DND-41 (cell line): Measurements from ENCODE around the gene FAM50A.
A peak's percentile ranks its signal among the peaks of the same experiment; 100 is the strongest.

Experiments used
- ATAC-seq: fragments of 200-7000 bp; cut with Tn5 transposase; 3 replicates; pipeline ENCODE4 v1.9.1; 2021; ENCODE audit warnings: low read depth; ENCODE audit not compliant: insufficient read depth
- DNase-seq: peaks from one replicate; pipeline ENCODE4 v3.0.0-alpha.2; 2020
- H2AFZ ChIP-seq: 2 replicates; pipeline ENCODE4 v1.6.0; 2012; ENCODE audit warnings: low read depth, low read length
- H3K27ac ChIP-seq: 2 replicates; pipeline ENCODE4 v1.5.1; 2012; ENCODE audit warnings: low read length, inconsistent platforms
- H3K27me3 ChIP-seq: fragments of 200-600 bp; sonication (generic); 2 replicates; pipeline ENCODE4 v1.6.0; 2012; ENCODE audit warnings: low read length, mild to moderate bottlenecking, inconsistent platforms; ENCODE audit not compliant: insufficient read depth, poor library complexity
- H3K36me3 ChIP-seq: 2 replicates; pipeline ENCODE4 v1.5.1; 2012; ENCODE audit warnings: low read length, inconsistent platforms; ENCODE audit not compliant: insufficient read depth
- H3K4me1 ChIP-seq: 2 replicates; pipeline ENCODE4 v1.5.1; 2012; ENCODE audit warnings: mild to moderate bottlenecking, low read length; ENCODE audit not compliant: insufficient read depth
- H3K4me2 ChIP-seq: 2 replicates; pipeline ENCODE4 v1.6.0; 2012; ENCODE audit warnings: mild to moderate bottlenecking, moderate library complexity, low read length, inconsistent platforms; ENCODE audit not compliant: insufficient read depth
- H3K4me3 ChIP-seq, 2 experiments: fragments of 200-600 bp in 1 of 2; shearing (Covaris generic) in 1 of 2; 2 replicates each; pipeline ENCODE4 v1.5.1; 2012 to 2016; ENCODE audit warnings: inconsistent platforms in 2 of 2, low read length in 2 of 2, mild to moderate bottlenecking in 2 of 2, low read depth in 1 of 2, moderate library complexity in 1 of 2
- H3K79me2 ChIP-seq: 2 replicates; pipeline ENCODE4 v1.6.0; 2012; ENCODE audit warnings: low read length, inconsistent platforms; ENCODE audit not compliant: insufficient read depth
- H3K9ac ChIP-seq: 2 replicates; pipeline ENCODE4 v1.6.0; 2012; ENCODE audit warnings: low read depth, mild to moderate bottlenecking, inconsistent platforms, low read length, moderate library complexity
- H3K9me3 ChIP-seq: 2 replicates; pipeline ENCODE4 v1.5.1; 2012; ENCODE audit warnings: low read length, moderate library complexity, mild to moderate bottlenecking, inconsistent platforms; ENCODE audit not compliant: insufficient read depth, severe bottlenecking
- H4K20me1 ChIP-seq: 2 replicates; pipeline ENCODE4 v1.6.0; 2012; ENCODE audit warnings: low read length; ENCODE audit not compliant: insufficient read depth
- EZH2 ChIP-seq: IDR thresholded peaks from 3 replicates; pipeline ENCODE4 v1.6.1; 2012; ENCODE audit warnings: borderline replicate concordance, low read depth, mild to moderate bottlenecking, moderate library complexity, low read length, inconsistent platforms; ENCODE audit not compliant: severe bottlenecking
- TF ChIP-seq, protein P1 (sequence below): IDR thresholded peaks from 2 replicates; pipeline ENCODE4 v1.5.1; 2012; ENCODE audit warnings: borderline replicate concordance, low read length, moderate library complexity, mild to moderate bottlenecking; ENCODE audit not compliant: poor library complexity, severe bottlenecking; ENCODE audit errors: extremely low read depth

FAM50A gene

DNA sequence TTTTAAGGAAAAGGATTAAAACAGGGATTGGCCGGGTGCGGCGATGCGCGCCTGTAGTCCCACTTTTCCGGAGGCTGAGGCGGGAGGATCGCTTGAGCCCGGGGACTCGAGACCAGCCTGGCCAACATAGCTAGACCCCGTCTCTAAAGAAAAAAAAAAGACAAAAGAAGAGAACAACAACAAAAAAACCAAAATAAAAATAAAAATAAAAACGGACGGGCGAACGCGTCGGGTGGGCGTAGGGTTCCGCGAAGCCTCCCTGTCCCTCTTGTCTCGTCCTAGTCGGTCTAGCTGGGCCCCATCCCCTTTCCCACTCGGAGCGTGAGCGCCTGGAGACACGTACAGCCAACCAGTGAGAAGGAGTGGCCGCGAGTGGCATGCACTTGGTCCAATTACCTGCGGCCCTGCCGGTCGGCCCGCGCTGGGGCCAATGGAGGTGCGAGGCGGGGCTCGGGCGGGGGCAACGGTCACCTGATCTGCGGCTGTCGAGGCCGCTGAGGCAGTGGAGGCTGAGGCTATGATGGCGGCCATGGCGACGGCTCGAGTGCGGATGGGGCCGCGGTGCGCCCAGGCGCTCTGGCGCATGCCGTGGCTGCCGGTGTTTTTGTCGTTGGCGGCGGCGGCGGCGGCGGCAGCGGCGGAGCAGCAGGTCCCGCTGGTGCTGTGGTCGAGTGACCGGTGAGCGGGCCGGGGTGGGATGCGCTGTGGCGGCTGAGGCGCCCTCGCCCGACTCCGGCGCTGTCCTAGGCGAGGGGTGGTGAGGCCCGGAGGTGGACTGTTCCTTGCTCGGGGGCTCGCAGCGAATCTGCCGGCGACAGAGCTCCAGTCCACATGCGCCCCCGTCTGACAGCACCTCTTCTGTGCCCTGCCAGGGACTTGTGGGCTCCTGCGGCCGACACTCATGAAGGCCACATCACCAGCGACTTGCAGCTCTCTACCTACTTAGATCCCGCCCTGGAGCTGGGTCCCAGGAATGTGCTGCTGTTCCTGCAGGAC, 15.5 kb upstream of the FAM50A start, which contains the start of gene ATP6AP1:
ATP6AP1 (plus strand) TSS at position 502 of the 996 bp plus-strand sequence; CDS start at position 518, 16 bp downstream.
- peak; percentile 100 for ATAC-seq
- H3K27me3 ChIP-seq = no peaks in the 10 kb centered on the region
- H3K79me2 ChIP-seq = peaks cover 30% of the 10 kb centered on the region
- TF ChIP-seq, protein P1, sequence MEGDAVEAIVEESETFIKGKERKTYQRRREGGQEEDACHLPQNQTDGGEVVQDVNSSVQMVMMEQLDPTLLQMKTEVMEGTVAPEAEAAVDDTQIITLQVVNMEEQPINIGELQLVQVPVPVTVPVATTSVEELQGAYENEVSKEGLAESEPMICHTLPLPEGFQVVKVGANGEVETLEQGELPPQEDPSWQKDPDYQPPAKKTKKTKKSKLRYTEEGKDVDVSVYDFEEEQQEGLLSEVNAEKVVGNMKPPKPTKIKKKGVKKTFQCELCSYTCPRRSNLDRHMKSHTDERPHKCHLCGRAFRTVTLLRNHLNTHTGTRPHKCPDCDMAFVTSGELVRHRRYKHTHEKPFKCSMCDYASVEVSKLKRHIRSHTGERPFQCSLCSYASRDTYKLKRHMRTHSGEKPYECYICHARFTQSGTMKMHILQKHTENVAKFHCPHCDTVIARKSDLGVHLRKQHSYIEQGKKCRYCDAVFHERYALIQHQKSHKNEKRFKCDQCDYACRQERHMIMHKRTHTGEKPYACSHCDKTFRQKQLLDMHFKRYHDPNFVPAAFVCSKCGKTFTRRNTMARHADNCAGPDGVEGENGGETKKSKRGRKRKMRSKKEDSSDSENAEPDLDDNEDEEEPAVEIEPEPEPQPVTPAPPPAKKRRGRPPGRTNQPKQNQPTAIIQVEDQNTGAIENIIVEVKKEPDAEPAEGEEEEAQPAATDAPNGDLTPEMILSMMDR = peak; percentile 40
- TF ChIP-seq EZH2 = no peak
- no peaks in the 10 kb centered on the region for H4K20me1 ChIP-seq
- H3K4me1 ChIP-seq = peaks cover 34% of the 10 kb centered on the region
- H2AFZ ChIP-seq = peak within 1 kb of the TSS; percentile 68
- peaks cover 20% of the 10 kb centered on the region for H3K36me3 ChIP-seq
- peak within 1 kb of the TSS; percentile 75 for H3K27ac ChIP-seq
- DNase-seq = peak; percentile 94
- peak within 1 kb of the TSS; percentile 79 for H3K9ac ChIP-seq
- peak within 1 kb of the TSS; percentile 46 to 88; a peak in 3 of 4 replicates for H3K4me3 ChIP-seq
- H3K9me3 ChIP-seq = no peaks in the 10 kb centered on the region
- peak within 1 kb of the TSS; percentile 86 for H3K4me2 ChIP-seq

DNA sequence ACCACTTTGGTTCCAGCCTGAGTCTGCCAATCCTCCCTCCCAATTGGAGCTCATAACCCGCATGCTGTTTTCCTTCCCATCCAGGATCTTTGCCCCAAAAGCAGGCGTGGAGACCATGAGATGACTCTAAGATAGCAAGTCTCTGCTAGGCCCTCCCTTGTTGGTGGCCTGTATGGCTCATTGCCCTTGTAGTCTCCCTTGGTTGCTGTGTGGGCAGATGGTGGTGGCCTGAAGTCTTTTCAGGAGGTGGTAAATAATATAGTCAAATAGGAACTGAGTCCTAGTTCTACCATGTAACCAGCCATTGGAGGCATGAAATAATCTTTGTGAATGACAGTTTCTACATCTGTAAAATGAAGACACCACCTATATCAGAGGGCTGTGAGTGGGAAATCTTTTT, 14.2 kb upstream of the FAM50A start:
- ATAC-seq = no peak
- H3K9ac ChIP-seq = peak overlapping the region; percentile 79; the same call in 1 of the 2 replicates
- no peaks in the 10 kb centered on the region for H3K27me3 ChIP-seq
- no peak for TF ChIP-seq EZH2
- TF ChIP-seq, protein P1 = no peak
- H2AFZ ChIP-seq = no peak overlapping the region
- H3K27ac ChIP-seq = no peak overlapping the region
- H4K20me1 ChIP-seq = no peaks in the 10 kb centered on the region
- peaks cover 30% of the 10 kb centered on the region for H3K79me2 ChIP-seq
- H3K9me3 ChIP-seq = no peaks in the 10 kb centered on the region
- peak overlapping the region in 1 of 2 experiments; percentile 88; a peak in 2 of 4 replicates for H3K4me3 ChIP-seq
- no peak for DNase-seq
- peaks cover 34% of the 10 kb centered on the region for H3K4me1 ChIP-seq
- H3K36me3 ChIP-seq = peaks cover 32% of the 10 kb centered on the region
- peak overlapping the region; percentile 86 for H3K4me2 ChIP-seq

DNA sequence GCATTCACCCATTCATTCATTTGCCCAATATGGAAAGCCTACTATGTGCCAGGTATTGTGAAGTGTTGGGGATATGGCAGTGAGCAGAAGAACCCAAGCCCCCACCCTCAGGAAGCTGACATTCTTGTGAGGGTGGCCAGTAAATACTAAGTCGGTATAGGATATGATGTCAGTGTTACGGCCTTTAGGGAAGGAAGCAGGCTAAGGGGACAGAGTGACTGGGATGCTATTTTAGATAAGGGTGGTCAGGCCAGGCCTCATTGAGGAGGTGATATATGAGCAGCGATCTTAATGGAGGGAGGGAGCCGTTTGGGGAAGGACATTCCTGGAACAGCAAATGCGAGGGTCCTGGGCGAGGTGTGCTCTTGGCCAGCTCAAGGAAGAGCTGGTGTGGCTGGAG, 13.5 kb upstream of the FAM50A start:
- Histone ChIP-seq H3K4me3 (no peak overlapping the region), H3K9ac (no peak overlapping the region), H3K9me3 (no peaks in the 10 kb centered on the region), H3K79me2 (peaks cover 30% of the 10 kb centered on the region), H3K36me3 (peaks cover 39% of the 10 kb centered on the region), H3K27me3 (no peaks in the 10 kb centered on the region), H3K4me2 (no peak overlapping the region; the same call in 1 of the 2 replicates), H2AFZ (no peak overlapping the region), H3K27ac (no peak overlapping the region), H3K4me1 (peaks cover 34% of the 10 kb centered on the region), H4K20me1 (no peaks in the 10 kb centered on the region)
- no peak for DNase-seq
- TF ChIP-seq EZH2 = no peak
- TF ChIP-seq, protein P1 = no peak
- ATAC-seq = no peak
